ENCODE data around the gene CCDC170. TPM values are rescaled to one million over a fixed set of nuclear protein-coding genes. Genes with fewer than 3 reads are reported as not detected.

Gene CCDC170
- total and polyA plus RNA-seq, 2 of the 8 experiments (the other 6 are each of a cell fraction or from before 2014, with no cell fraction given) = 0.06 to 0.09 TPM

DNA sequence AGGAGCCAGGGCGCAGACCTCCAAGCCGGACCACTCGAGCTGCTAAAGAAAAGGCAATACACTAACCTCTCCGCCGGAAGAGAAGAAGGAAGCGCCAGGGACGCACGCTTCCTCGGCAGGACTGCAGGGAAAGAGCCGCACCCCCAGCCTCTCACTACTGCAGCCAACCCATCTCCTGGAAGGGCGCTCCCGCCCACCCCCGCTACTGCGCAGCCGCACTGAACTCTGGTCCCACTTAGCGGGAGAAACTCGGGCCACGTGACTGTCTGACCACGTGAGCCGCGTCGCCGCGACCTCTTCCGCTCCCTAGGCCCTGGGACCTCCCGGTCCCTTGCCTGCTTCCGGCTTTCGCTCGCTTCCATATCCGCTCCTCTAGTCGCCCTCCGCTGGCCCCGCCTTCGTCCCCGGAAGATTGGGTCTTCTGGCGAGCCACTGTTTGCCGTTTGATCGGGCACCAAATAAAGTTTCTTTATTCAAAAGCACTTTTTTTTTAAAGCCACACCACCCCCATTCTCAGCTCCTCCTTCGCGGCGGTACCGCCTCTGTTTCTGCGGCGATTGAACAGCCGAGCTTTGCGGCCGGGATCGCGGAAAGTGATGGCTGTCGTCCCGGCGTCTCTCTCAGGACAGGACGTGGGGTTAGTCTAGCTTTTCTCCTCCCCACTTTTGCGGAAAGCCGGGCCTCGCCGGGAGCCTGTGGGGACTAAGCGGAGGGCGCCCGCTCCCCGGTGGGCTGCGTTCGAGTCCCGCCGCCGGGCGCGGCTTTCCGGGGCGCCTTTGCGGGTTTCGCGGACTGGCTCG lies 41.7 kb upstream of the CCDC170 start, which contains the start of gene RMND1:
Gene RMND1 (minus strand): TSS at position 177 of the 800 bp plus-strand sequence. CDS start 6,315 bp downstream, outside the sequence.
- Histone ChIP-seq H4K20me1 (replicated peaks in 1 of 2; ENCODE audit: control insufficient read depth in 1 of 2, insufficient read depth in 2 of 2, low read length in 2 of 2) (peaks cover 0 to 3% of the 10 kb centered on the region in 2 experiments), H2BK120ac (replicated peaks; ENCODE audit: low read depth, low read length) (no peak within 1 kb of the TSS), H3K27ac (ENCODE audit: low read depth, low read length) (peak within 1 kb of the TSS; percentile 78), H3K56ac (replicated peaks; ENCODE audit: insufficient read length, low read depth, low read length) (peak within 1 kb of the TSS; percentile 87), H2BK20ac (ENCODE audit: low read length) (no peak within 1 kb of the TSS), H2BK15ac (ENCODE audit: low read length) (no peak within 1 kb of the TSS), H3K9ac (replicated peaks in 1 of 4; ENCODE audit: extremely low read depth in 1 of 4, low read depth in 3 of 4, low read length in 3 of 4) (peak within 1 kb of the TSS; percentile 69 to 93 (median 78)), H2BK12ac (ENCODE audit: low read depth, low read length) (no peak within 1 kb of the TSS), H3K27me3 (replicated peaks in 1 of 4; ENCODE audit: control insufficient read depth in 3 of 4, extremely low read depth in 1 of 4, insufficient read depth in 3 of 4, low read length in 3 of 4) (no peaks in the 10 kb centered on the region), H4K8ac (ENCODE audit: extremely low read depth, insufficient read depth, low read length) (peak within 1 kb of the TSS; percentile 91; the same call in 1 of the 2 replicates), H2AK5ac (ENCODE audit: low read depth, low read length) (no peak within 1 kb of the TSS), H3K79me1 (ENCODE audit: low read depth, low read length) (no peaks in the 10 kb centered on the region), H3K4me1 (replicated peaks in 1 of 4; ENCODE audit: control insufficient read depth in 3 of 4, insufficient read depth in 4 of 4, low read length in 3 of 4) (peaks cover 0 to 3% (median 0%) of the 10 kb centered on the region in 4 experiments; a peak in 1 of 7 replicates), H3K79me2 (ENCODE audit: control insufficient read depth in 1 of 2, insufficient read depth in 2 of 2, low read length in 2 of 2) (peaks cover 8 to 63% of the 10 kb centered on the region in 2 experiments), H3K23me2 (ENCODE audit: low read depth, low read length) (no peaks in the 10 kb centered on the region; the same call in 1 of the 2 replicates), H3K4me3 (ENCODE audit: extremely low read depth in 1 of 4, insufficient read depth in 2 of 4, low read depth in 3 of 4, low read length in 4 of 4) (peak within 1 kb of the TSS; percentile 86 to 92 (median 89)), H3K14ac (ENCODE audit: insufficient read length) (no peak within 1 kb of the TSS), H4K5ac (ENCODE audit: insufficient read length, low read depth, low read length) (peak within 1 kb of the TSS; percentile 19), H3K23ac (ENCODE audit: insufficient read length) (no peak within 1 kb of the TSS), H2AFZ (ENCODE audit: low read length) (no peak within 1 kb of the TSS; the same call in 1 of the 2 replicates), H3K36me3 (ENCODE audit: control insufficient read depth in 2 of 4, insufficient read depth in 4 of 4, low read length in 3 of 4) (peaks cover 0 to 4% (median 3%) of the 10 kb centered on the region in 4 experiments; a peak in 3 of 8 replicates), H3K9me3 (ENCODE audit: insufficient read depth in 2 of 2, low read depth in 1 of 2, low read length in 1 of 2) (peaks cover 0 to 3% of the 10 kb centered on the region in 2 experiments; a peak in 1 of 4 replicates), H4K91ac (replicated peaks; ENCODE audit: insufficient read length, low read length) (peak within 1 kb of the TSS; percentile 40), H3K18ac (ENCODE audit: extremely low read depth, low read length) (peak within 1 kb of the TSS; percentile 82; the same call in 1 of the 2 replicates), H3K4ac (replicated peaks; ENCODE audit: insufficient read length, low read depth, low read length) (no peak within 1 kb of the TSS), H3K4me2 (ENCODE audit: insufficient read depth in 1 of 2, low read depth in 2 of 2, low read length in 2 of 2) (peak within 1 kb of the TSS; percentile 71), H2BK5ac (ENCODE audit: low read depth, low read length) (peak within 1 kb of the TSS; percentile 82)
- ChIA-PET CTCF (ENCODE audit: partially characterized antibody) (interaction anchor here (1.4 to 2.0 kb wide), 3 partner anchors 11 to 46 kb away, joined by 4 to 11 read pairs (median 5); no protein-coding TSS in a partner anchor), POLR2A (ENCODE audit: partially characterized antibody) (interaction anchor here (0.6 to 3.4 kb wide), 13 partner anchors 9 to 596 kb away, joined by 3 to 18 read pairs (median 4); no protein-coding TSS in a partner anchor)
- FAIRE-seq (peak; percentile 78), DNase-seq (ENCODE audit: low read depth in 1 of 2, low spot score in 2 of 2) (peak; percentile 98 to 100)
- WGBS, 2 experiments (ENCODE audit: extremely low coverage in 1 of 2, insufficient coverage in 1 of 2, insufficient read length in 1 of 2, insufficient replicate concordance in 2 of 2, low coverage in 1 of 2, low lambda C conversion rate in 2 of 2, missing lambda C conversion rate in 1 of 2) = 2% methylated on average over 71 of the region's 74 CpGs; no CpG with 5 or more reads in 1 of the 2 experiments
- TF ChIP-seq BRCA1 (IDR thresholded peaks at IDR 0.05; ENCODE audit: low read depth, low read length) = no peak
- peak; percentile 89 for TF ChIP-seq PHF8 (conservative IDR thresholded peaks at IDR 0.05; ENCODE audit: low read depth, low read length)
- peak; percentile 88 for TF ChIP-seq TAF7 (optimal IDR thresholded peaks at IDR 0.05; ENCODE audit: borderline replicate concordance, low read depth, low read length)
- no peak for TF ChIP-seq FOSL1 (IDR thresholded peaks at IDR 0.05; ENCODE audit: insufficient read depth, low read depth, low read length)
- TF ChIP-seq TAF1 (IDR thresholded peaks at IDR 0.05; ENCODE audit: low read depth, low read length) = peak; percentile 91
- TF ChIP-seq HDAC2 (IDR thresholded peaks at IDR 0.05; ENCODE audit: borderline replicate concordance in 1 of 2, low read depth in 2 of 2, low read length in 2 of 2) = peak; percentile 28 to 35; a peak in 1 of 4 replicates
- TF ChIP-seq YY1 (IDR thresholded peaks at IDR 0.05; ENCODE audit: low read depth, low read length) = peak; percentile 56
- TF ChIP-seq, protein P1, sequence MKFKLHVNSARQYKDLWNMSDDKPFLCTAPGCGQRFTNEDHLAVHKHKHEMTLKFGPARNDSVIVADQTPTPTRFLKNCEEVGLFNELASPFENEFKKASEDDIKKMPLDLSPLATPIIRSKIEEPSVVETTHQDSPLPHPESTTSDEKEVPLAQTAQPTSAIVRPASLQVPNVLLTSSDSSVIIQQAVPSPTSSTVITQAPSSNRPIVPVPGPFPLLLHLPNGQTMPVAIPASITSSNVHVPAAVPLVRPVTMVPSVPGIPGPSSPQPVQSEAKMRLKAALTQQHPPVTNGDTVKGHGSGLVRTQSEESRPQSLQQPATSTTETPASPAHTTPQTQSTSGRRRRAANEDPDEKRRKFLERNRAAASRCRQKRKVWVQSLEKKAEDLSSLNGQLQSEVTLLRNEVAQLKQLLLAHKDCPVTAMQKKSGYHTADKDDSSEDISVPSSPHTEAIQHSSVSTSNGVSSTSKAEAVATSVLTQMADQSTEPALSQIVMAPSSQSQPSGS (IDR thresholded peaks at IDR 0.05; ENCODE audit: low read length) = no peak
- TF ChIP-seq HDAC6 (IDR thresholded peaks at IDR 0.05; ENCODE audit: low read depth, low read length) = no peak
